Measurements from ENCODE around the gene RTN1. TPM values are rescaled to one million over a fixed set of nuclear protein-coding genes. Genes with fewer than 3 reads are reported as not detected.
"Not testable (repeated sequence)": the region's sequence is repeated elsewhere in the genome, so short reads cannot be mapped to it uniquely, and the experiment has no call there.

RTN1 gene
- total RNA-seq, 1 donor = 0.54 TPM

DNA sequence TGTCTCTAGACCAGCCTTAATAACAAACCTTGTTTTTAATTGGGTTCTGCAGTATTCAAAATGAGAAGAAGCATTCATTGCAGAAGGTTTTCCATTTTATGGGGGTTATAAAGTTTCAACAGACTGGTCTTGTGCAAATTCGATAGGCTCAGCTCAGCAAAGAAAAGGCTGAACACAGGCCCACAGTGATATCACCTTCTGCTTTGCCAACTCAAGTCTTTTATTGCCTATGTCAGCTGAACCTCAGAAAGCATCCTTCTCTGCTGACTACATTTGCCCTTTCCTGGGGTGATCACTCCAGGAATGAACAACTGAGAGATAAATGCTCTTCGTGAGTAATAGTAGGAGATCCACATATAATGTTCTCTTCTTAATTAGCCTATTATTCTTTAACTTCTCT lies 159.5 kb downstream of the RTN1 start:
- no peak for DNase-seq (ENCODE audit: low read depth in 2 of 3, low spot score in 2 of 3)

DNA sequence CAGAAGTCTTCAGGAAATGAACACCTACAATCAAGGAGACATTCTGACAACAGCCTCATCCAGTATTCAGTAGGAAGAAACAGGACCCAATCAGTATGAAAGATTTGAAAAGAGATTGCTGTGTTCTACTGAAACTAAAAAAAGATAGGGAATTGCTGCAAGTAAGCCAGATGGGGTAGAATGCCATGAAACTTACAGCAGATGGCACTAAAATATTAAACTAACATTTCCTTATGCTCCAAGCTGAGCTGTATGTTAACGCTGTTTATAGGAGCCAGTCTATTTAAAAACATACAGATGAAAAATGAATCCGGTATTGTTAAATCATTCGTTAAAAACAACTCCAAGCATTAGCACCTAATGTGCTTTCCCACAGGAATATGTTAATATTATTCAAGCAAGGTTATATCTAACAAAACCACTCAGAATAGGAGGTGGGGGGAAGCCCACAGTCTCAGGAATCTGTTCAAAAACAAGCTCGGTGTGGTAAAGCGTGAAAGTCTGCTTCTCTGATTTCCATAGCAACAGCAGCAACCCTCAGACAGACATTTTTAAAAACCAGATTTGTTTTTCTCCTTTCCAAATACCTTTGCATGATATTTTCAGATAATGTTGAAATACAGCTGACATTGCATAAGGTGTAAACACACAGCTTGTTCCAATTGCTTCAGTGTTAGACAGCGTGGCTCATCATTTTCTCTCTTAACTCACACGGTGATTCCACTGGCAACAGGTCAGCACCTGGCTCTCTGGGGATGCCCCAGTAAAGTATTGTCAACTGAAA lies 162.6 kb downstream of the RTN1 start:
- peak in 1 of 3 donors; percentile 9 for DNase-seq (ENCODE audit: low read depth in 2 of 3, low spot score in 2 of 3)

DNA sequence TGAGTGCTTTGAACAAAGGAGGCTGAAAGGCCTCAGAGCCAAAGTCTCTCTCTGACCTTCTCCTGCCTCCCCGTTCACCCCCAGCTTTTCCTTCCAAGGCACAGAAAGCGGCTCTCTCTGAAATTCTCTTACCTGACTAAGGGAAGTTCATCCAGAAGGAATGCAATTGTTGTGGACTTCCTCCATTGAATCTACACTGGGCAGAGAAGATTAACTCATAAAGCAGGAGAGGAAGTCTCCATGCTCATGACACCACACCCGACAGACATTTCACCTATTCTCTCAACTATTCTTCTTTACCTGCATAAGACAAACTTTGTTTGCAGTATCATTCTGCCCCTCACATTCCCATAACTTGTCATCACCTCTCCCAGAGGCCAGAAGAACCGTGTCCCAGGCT lies 164.7 kb downstream of the RTN1 start:
- DNase-seq (ENCODE audit: low read depth in 2 of 3, low spot score in 2 of 3) = no peak

- no peak for DNase-seq (ENCODE audit: low read depth in 2 of 3, low spot score in 2 of 3)
These were observed 165.3 kb downstream of the RTN1 start for GRCh38 chr14:59705245-59705644.

GRCh38 chr14:59704054-59704645 lies 166.4 kb downstream of the RTN1 start:
- DNase-seq (ENCODE audit: low read depth in 2 of 3, low spot score in 2 of 3) = no peak

GRCh38 chr14:59699442-59699841 lies 171.1 kb downstream of the RTN1 start:
- DNase-seq (ENCODE audit: low read depth in 2 of 3, low spot score in 2 of 3) = peak in 1 of 3 donors; percentile 62

GRCh38 chr14:59698793-59699192 lies 171.8 kb downstream of the RTN1 start:
- peak in 1 of 3 donors; percentile 9 for DNase-seq (ENCODE audit: low read depth in 2 of 3, low spot score in 2 of 3)

- DNase-seq (ENCODE audit: low read depth in 2 of 3, low spot score in 2 of 3) = no peak
These were observed 175.4 kb downstream of the RTN1 start for GRCh38 chr14:59695198-59695597.

- no peak for DNase-seq (ENCODE audit: low read depth in 2 of 3, low spot score in 2 of 3)
These were observed 179.3 kb downstream of the RTN1 start for GRCh38 chr14:59691266-59691665.

- DNase-seq (ENCODE audit: low read depth in 2 of 3, low spot score in 2 of 3) = no peak
These were observed 180.2 kb downstream of the RTN1 start for GRCh38 chr14:59690426-59690825.

- DNase-seq (ENCODE audit: low read depth in 2 of 3, low spot score in 2 of 3) = peak in 2 of 3 donors; percentile 51 to 82
These were observed 182.1 kb downstream of the RTN1 start for GRCh38 chr14:59688224-59689170.

DNA sequence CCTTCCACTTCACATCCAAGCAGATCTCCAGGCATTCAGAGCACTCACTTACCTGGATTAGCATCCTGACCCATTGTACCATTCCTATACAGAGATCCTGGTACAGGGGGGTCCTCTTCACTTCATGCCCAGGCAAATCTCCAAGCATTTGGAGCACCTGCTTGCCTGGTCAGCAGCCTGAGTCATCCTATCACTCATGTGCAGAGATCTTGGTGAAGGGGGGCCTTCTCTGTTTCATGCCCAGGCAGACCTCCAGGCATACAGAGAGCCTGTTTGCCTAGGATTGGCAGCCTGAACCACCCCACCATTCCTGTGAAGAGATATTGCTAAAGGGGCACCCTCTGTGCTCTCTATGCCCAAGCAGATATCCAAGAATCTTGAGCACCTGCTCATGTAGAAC lies 182.9 kb downstream of the RTN1 start:
- DNase-seq (ENCODE audit: low read depth in 2 of 3, low spot score in 2 of 3) = no peak

GRCh38 chr14:59679872-59680271 lies 190.7 kb downstream of the RTN1 start:
- peak in 1 of 3 donors; percentile 28 for DNase-seq (ENCODE audit: low read depth in 2 of 3, low spot score in 2 of 3)

GRCh38 chr14:59678352-59678751 lies 192.2 kb downstream of the RTN1 start:
- DNase-seq (ENCODE audit: low read depth in 2 of 3, low spot score in 2 of 3) = no peak

GRCh38 chr14:59677771-59678231 lies 192.8 kb downstream of the RTN1 start:
- no peak for DNase-seq (ENCODE audit: low read depth in 2 of 3, low spot score in 2 of 3)

- no peak for DNase-seq (ENCODE audit: low read depth in 2 of 3, low spot score in 2 of 3)
These were observed 195.2 kb downstream of the RTN1 start for GRCh38 chr14:59675394-59675793.

DNA sequence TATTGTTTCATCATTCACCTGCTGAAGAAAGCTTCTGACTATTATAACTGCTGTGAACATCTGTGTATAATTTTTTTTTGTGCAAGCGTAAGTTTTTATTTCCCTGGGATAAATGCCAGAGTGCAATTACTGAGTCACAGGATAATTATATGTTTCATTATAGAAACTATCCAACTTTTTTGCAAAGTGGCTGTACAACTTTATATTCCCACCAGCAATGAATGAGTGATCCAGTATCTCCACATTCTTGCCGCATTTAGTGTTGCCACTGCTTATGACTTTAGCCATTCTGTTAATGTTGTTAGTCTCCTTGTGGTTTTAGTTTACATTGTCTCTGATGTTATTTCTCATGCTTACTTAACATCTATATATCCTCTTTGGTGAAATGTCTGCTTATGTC lies 205.8 kb downstream of the RTN1 start:
- no peak for DNase-seq (ENCODE audit: low read depth in 2 of 3, low spot score in 2 of 3)

- no peak for DNase-seq (ENCODE audit: low read depth in 2 of 3, low spot score in 2 of 3)
These were observed 212.8 kb downstream of the RTN1 start for GRCh38 chr14:59657769-59658168.

DNA sequence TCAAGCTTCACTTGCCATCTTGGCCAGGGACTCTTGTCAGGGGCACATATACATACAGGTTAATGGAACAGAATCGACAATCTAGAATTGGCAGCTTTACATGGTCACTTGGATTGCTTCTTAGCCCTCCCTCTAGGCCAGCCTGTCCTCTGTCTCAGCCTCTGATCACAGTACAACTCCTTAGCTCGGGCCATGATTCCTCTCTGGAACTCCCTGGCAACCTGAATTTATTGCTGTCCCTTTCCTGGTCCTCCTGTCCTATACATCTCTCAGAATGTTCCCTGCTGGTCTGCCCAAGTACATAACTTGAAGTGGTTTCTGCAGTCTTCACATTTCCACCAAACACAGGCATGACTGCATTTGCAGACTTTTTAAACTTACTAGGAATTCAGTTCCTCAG lies 214.1 kb downstream of the RTN1 start:
- no peak for DNase-seq (ENCODE audit: low read depth in 2 of 3, low spot score in 2 of 3)

- DNase-seq (ENCODE audit: low read depth in 2 of 3, low spot score in 2 of 3) = not testable (repeated sequence)
These were observed 216.4 kb downstream of the RTN1 start for GRCh38 chr14:59654131-59654530.

GRCh38 chr14:59646832-59647231 lies 223.7 kb downstream of the RTN1 start:
- not testable (repeated sequence) for DNase-seq (ENCODE audit: low read depth in 2 of 3, low spot score in 2 of 3)

Measured in hematopoietic multipotent progenitor cell (in vitro differentiated cells).